ENCODE results near the gene DNAJA4.

Gene DNAJA4

GRCh38 chr15:78317145-78317836 lies 52.9 kb downstream of the DNAJA4 start:
- DNase-seq: no peak

GRCh38 chr15:78319588-78319987 lies 55.2 kb downstream of the DNAJA4 start:
- DNase-seq: no peak

DNA sequence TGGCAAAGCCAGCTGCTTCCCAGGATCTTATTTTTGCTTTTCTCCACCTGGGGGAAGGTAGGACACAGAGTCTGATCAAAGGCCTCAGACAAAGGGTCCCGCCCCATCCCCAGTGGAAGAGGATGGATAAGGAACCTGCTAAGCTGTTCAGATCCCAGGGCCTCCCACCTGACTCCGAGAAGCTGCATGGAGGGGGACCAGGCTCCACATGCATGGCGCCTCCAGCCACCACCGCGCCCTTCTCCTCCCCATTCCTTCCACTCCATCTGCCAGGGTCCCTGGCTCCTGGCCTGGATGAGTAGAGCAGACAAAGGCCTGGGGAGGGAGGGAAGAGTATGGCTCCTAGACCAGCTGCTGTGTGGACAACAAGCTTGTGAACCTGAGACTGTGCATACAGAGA lies 55.8 kb downstream of the DNAJA4 start:
- no peak for DNase-seq

DNA sequence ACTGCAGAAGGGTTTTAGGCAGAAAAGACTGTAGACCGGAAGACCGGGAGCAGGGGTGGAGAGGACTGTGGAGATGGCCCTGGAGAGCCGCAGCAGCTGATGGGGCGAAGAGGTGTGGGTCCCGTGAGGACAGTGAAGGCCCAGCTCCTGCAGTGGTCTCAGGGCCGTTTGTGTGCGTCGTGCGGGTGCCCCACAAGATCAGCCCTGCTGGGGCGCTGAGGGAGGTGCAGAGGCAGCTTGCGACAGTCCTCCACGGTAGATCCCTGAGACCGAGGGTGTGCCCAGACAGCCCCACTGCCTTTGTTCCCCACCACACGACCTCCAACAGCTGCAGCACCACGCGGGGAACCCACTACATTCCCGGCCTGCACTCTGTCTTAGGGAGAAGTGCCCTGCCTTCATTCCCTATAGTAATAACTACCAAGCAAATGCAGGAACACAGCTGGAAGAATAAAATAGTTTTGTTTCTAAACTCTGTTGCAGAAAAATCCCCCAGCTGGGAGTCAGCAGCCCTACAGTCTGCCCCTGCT lies 56.7 kb downstream of the DNAJA4 start:
- DNase-seq: no peak

DNA sequence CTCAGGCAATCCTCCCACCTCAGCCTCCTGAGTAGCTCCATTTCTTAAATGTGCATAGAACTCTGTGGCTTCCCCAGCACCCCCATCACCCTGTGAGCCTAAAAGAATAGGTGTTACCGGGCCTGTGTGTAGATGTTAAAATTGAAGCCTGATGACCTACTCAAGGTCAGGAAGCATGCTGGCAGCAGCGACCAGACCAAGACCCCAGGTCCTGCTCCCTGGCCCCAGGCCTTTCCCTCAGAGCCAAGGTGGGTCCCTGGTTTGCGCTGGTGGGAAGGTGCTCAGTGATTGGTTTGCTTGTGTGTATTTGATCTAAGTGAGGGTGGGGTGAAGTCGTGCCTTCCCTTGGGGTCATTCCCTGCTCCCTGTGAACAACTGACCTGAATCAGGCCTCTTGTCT lies 57.4 kb downstream of the DNAJA4 start:
- DNase-seq: no peak

GRCh38 chr15:78322243-78322642 lies 57.9 kb downstream of the DNAJA4 start:
- DNase-seq: no peak

DNA sequence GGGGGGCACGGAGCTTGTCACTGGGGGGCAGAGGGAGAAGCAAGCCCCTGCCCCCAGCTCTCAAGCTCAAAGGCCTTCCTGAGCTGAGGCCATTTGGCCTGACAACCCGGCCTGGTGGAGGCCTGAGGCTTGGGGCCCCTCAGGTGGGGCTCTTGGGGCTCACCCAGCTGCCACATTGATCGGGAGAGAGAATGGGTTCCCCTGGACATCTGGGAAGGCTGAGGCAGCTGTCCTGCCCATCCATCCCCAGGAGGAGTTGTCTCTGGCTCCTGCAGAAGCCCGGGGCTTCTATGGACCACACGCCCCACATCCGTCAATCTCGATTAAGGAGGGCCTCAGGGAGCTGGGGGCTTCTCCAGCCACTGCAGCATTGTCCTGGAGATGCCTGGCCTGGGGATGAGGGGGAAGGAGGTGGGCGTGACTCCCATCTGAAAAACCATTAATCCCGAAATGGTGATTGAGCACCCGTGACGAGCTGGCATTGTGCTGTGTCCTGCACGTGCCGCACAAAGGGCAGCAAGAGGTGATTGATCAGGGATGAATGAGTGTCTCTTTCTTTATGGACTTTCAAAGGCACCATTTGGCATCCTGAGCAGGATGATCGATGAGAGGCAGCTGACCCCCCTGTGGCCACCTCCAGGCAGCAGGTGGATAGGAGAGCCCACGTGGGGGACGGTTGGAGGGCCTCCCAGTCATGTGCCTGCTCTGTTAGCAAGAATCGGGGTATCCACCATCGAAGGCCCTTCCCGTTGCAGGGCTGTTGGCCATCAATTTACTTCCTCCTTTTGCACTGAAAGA lies 58.6 kb downstream of the DNAJA4 start:
- DNase-seq: no peak

- no peak for DNase-seq
Observed at GRCh38 chr15:78323693-78324092, 59.3 kb downstream of the DNAJA4 start.

GRCh38 chr15:78324144-78324543 lies 59.8 kb downstream of the DNAJA4 start:
- no peak for DNase-seq

DNA sequence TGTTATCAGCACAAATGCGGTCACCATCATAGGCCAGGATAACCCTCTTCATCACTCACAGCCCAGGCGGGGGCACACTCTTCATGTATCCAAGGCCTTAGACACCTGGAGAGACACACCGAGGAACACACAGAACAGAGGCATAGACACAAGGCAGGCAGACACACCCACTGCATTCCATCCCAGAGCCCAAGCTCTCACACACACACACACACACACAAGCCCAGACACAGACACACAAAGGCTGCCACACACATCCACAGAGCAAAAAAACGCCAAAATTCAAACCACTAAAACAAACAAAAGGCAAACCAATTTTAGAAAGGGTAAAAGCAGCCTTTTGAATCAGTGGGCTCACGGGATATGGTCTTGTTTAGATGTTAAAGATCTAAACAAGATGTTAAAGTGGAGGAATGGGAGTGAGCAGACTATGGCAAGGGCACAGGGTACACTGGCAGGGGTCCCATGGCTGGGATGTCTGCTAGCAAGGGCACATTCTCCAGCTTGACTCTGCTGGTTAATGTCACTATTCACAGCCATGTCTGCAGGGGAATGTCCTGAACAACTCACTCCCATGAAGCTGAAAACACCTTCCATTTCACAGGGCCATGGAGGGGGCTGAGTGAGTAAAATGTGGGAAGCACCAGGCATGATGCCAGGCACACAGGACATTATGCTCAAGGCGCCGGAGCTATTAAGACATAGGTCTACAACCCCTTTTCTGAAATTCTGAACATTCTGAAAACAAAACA lies 60.9 kb downstream of the DNAJA4 start:
- no peak for DNase-seq

DNA sequence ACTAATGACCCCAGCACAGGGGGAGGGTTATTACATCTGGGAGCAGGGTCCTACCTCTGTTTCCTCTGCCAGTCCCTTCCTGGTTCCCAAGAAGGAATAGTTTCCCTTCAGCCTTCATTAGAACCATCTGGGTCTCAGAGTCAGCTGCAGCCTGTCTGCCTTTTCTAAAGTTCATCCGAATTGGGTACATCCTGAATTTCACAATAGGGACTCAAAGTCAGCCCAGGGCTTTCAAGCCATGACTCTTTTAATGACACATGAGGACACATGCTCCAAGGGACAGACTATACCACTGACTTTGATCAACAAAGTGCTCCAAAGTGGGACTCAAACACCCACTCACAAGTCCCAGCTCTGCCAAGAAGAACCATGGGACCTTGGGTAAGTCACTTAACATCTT lies 63.1 kb downstream of the DNAJA4 start:
- no peak for DNase-seq

DNA sequence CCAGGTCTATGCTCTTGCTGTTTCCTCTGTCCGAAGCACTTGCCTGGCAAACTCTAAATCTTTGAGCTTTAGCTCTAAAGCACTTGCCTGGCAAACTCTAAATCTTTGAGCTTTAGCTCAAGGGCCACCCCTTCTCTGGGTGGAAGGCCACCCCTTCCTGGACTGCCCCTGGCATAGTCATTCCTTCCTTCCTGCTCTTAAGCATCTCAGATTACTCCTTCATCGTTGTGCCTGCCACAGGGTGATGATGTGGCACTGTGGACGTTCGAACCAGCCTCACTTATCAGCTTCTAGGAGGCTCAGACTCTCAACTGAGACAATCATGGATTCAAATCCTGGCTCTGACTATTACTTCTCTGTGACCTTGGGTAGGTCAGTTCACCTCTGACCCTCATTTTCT lies 65.3 kb downstream of the DNAJA4 start:
- no peak for DNase-seq

Data from activated T-cell treated with anti-CD3 and anti-CD28 coated beads for 4 hours (primary cell).